IMR-90 (cell line): Measurements from ENCODE around the gene SPATS2L.

Source experiments
- CTCF ChIP-seq: conservative IDR thresholded peaks from 2 replicates; pipeline ENCODE4 v1.5.1; 2012; ENCODE audit warnings: mild to moderate bottlenecking, low read depth, low read length, improper control_type of control experiment
- MXI1 ChIP-seq: IDR thresholded peaks from 2 replicates; pipeline ENCODE4 v1.6.1; 2012; ENCODE audit warnings: low read depth, mild to moderate bottlenecking, low read length, moderate library complexity, borderline replicate concordance
- RFX5 ChIP-seq: IDR thresholded peaks from 2 replicates; pipeline ENCODE4 v1.8.0; 2012; ENCODE audit warnings: low read depth, mild to moderate bottlenecking, low read length, moderate library complexity

DNA sequence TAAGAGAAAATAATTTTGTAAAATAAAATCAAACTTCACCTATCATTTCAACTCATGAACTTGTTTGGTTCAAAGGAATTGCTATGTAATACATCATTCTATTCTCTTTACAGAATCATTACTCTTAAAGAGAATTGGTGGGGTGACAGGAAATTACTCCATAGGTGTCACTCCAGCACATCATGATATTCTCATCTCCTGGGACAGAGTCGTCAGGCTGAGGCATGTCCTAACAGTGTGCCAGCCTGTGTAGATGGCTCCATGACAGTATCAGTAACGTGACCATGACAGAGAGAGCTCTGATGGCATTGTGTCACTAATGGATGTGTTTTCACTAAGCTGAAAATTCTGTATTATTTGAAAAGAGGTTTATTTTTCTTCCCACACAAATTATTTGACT, 13.9 kb downstream of the SPATS2L start:
- TF ChIP-seq MXI1 (no peak), CTCF (no peak), RFX5 (no peak)
